K562 (cell line): Measurements from ENCODE around the gene MAZ.

Source experiments
- HMGXB4 ChIP-seq: sonication (generic); formaldehyde crosslinking; IDR thresholded peaks from 2 replicates; pipeline ENCODE4 v1.8.1; 2023; ENCODE audit warnings: mild to moderate bottlenecking, missing genetic modification reagents
- PBX2 ChIP-seq, 2 experiments: IDR thresholded peaks in 1 of 2; conservative IDR thresholded peaks in 1 of 2; 2 replicates each; pipeline ENCODE4 v1.6.1; 2016; ENCODE audit warnings: low read depth in 2 of 2, mild to moderate bottlenecking in 1 of 2, missing compliant biosample characterization in 1 of 2, missing genetic modification characterization in 1 of 2, moderate library complexity in 1 of 2
- SMAD3 ChIP-seq: fragments of 450-650 bp; formaldehyde crosslinking; conservative IDR thresholded peaks from 2 replicates; pipeline ENCODE4 v1.4.0; 2020; ENCODE audit warnings: mild to moderate bottlenecking

GRCh38 chr16:29756654-29757053, 49.7 kb upstream of the MAZ start:
- TF ChIP-seq SMAD3 (CRISPR knock-in tag) = no peak
- no peak for TF ChIP-seq PBX2 (CRISPR knock-in tag; IDR thresholded peaks at IDR 0.05; ENCODE audit: low read depth)
- TF ChIP-seq PBX2 (tag; conservative IDR thresholded peaks at IDR 0.05; ENCODE audit: low read depth) = no peak
- no peak for TF ChIP-seq HMGXB4 (CRISPR knock-in tag)
